GM18951 (cell line): ENCODE data around the gene ROR1.
"Not testable (repeated sequence)": the region's sequence is repeated elsewhere in the genome, so short reads cannot be mapped to it uniquely, and the experiment has no call there.

Source experiments
- POLR2A ChIP-seq: IDR thresholded peaks from 4 replicates; pipeline ENCODE4 v1.6.1; 2011; ENCODE audit warnings: mild to moderate bottlenecking; ENCODE audit not compliant: insufficient read length, insufficient read depth; ENCODE audit errors: extremely low read depth
- in situ Hi-C: fragments of 300-500 bp; cut with MboI; formaldehyde crosslinking; loops from one replicate; pipeline ENCODE4 v1.12.0; 2022; ENCODE audit warnings: low sequenced_read_pairs, mixed read lengths, inconsistent platforms; ENCODE audit not compliant: unreplicated experiment

ROR1 gene

DNA sequence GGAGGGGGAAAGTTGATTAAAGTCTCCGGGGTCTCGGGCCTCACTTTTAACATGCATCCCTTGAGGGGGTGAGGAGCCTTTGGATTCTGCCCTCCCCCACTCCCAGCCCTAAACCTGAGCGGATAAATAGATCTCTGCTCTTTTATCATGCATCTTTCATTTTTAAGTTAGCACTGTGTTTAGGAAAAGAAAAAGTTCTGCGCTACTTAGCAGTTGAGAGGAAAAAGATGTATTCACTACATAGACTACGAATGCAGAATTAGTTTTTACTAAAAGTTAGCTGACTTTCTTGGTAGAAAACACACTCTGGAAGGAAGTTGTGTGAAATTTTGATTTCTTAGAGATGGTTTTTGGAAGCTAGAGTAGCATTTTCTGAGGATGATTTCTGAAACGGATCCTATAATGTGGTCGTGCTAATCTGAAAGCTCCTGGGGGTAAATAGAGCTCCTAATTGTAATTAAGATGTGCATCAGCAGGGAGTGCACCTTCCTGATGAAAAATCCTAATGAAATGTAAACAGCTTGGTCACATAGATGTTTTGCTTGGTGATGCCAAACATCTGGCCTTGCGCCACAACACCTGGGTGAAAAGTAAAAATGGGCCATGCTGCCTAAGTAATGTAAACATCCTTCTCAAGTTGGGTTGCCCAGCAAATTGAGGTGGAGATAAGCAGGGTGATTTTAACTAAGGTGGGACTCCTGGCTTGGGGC, 1.8 kb downstream of the ROR1 start:
- in situ Hi-C loops = no loop called here
- no peak for TF ChIP-seq POLR2A

DNA sequence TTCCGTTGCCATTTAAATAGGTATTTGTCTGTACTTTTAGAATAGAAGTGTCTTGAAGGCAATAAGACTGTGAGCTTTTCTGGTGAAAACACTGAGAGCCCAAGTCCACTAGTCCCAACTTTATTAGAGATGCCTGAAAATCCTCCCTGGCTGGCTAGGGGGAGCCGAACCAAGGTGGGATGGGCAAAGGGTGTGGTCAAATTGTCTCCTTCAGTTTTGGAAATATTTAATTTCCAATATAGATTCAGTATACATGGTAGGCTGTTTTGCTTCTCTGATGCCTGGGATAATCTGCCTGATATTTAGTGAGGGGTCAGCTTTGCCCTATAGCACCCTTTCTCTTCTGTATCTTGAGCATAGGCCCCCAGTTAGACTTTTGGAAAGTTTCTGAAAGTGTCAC, 3.5 kb downstream of the ROR1 start:
- no peak for TF ChIP-seq POLR2A
- in situ Hi-C loops = no loop called here

DNA sequence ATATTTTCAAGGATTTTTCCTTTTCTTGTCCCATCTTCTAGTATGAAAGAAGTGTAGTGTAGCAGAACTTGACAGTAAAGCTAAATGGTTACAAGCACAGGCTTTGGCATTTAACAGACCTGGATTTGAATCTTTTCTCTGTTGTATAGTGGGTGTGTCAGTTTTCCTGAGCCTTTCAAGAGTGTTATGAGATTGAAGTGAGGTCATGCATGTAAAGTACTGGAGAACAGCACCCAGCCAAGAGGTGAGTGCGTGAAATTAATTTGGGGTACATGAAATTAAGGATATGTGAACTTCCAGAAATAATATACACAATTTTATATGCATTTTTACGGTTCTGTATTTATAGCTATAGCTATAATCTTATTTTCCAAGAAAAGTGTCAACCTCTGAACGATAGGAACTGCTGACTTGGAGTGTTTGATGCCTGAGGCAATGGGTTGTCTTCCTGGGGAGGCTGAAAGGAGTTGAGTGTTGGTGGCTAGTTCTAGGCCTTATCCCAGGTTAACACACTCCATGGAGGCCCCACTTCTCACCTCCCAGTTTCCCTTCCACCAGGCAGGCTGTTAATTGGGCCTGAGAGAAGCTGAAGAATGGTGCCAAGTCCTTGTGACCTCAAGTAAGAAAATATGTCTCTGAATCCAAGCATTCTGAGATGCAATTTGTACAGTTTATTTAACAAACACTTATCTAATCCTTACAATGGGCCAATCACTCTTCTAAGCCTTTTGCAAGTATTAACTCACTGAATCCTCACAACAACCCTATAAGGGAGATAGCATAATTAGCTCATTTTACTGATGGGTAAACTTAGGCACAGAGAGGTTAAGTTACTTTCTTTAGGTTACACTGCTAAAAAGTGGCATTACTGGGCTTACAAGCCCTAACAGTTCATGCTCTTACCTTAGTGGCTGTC, 4.4 kb downstream of the ROR1 start:
- TF ChIP-seq POLR2A = no peak
- in situ Hi-C loops = no loop called here

GRCh38 chr1:63779338-63780211, 5.8 kb downstream of the ROR1 start:
- in situ Hi-C loops = no loop called here
- no peak for TF ChIP-seq POLR2A

DNA sequence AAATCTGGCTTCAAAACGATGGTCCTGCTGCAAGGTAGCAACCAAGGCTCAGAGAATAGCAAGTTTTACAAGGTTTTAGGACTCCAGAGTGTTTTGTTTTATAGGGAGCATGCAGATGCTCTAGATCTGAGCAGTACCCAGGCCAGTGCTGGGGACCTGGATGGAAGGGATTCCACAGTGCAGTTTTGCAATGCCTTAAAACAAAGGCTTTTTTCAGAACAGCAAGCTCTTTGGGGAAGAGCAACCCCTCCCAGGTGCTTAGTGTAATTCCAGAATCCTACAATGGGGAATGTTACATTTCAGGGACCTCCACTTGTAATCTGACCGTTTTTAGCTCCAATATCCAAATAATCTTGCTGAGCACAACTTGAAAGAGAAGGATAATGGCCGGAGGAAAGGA, 6.7 kb downstream of the ROR1 start:
- in situ Hi-C loops = no loop called here

DNA sequence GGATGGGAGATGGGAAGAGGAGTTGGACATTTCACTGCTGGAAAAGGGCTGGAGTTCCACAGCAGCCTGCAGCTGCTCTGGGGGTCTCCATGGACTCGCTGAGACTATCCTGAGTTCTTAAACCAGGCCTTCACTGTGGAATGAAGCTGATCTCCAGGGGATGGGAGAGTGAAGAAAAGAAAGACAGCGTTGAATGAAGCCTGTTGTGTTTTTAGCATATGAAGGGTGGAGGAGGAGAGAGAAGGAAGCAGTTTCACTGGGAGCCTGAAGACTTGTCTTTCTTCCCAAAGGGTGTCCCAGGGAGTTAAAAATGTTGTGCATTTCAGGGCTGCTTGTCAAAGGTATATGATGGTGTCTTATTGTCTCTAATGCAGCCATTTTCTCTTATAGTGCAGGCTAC, 9.2 kb downstream of the ROR1 start:
- no peak for TF ChIP-seq POLR2A
- in situ Hi-C loops = no loop called here

More for the DNA sequence above, 6.7 kb downstream of the ROR1 start:
- TF ChIP-seq POLR2A = no peak

GRCh38 chr1:63784083-63784482, 10.3 kb downstream of the ROR1 start:
- no peak for TF ChIP-seq POLR2A
- in situ Hi-C loops = no loop called here

DNA sequence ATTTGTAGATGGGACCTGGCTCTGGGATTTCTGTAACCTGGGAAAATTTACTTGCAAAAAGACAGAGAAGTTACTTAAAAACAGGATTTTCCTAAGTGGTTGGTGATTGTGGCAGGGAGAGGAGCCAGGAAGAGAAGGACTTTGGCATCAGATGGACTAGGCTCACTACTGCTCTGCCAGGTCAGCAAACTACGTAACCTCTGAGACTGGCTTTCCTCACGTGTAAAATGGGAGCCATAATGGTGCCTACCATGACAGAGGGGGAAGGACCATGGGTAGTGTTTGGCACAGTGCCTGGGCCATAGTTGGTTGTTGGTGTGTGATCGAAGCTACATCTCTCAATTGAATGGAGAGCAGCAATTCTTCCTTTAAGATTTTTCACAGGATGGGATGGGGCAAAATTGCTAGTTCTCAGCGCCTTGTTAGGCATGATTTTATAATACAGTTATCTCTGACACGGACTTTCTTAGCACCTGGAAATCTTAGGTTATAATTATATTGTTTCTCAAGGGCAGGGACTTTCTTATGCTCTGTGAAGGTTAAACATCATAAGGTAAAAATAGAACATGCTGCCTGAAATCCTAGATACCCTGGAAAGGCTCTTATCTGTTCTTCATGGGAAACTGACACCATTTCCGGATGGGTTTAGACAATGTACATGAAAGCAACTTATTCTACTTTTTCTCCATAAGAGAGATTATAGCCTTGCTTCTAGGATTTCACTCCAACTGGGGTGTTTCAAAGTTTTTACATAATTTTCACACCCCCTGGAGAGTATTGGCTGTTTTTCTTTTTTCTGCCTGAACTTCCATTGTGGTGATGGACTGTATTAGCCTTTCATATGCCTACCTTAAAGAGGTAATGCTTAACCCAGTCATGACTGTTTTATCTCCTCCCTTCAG, 10.9 kb downstream of the ROR1 start:
- no peak for TF ChIP-seq POLR2A
- in situ Hi-C loops = no loop called here

- in situ Hi-C loops = not testable (repeated sequence)
Observed at GRCh38 chr1:63787270-63787669, 13.5 kb downstream of the ROR1 start.

GRCh38 chr1:63787875-63788274, 14.1 kb downstream of the ROR1 start:
- no peak for TF ChIP-seq POLR2A
- in situ Hi-C loops = no loop called here

GRCh38 chr1:63789856-63790605, 16.2 kb downstream of the ROR1 start:
- in situ Hi-C loops = no loop called here
- no peak for TF ChIP-seq POLR2A

DNA sequence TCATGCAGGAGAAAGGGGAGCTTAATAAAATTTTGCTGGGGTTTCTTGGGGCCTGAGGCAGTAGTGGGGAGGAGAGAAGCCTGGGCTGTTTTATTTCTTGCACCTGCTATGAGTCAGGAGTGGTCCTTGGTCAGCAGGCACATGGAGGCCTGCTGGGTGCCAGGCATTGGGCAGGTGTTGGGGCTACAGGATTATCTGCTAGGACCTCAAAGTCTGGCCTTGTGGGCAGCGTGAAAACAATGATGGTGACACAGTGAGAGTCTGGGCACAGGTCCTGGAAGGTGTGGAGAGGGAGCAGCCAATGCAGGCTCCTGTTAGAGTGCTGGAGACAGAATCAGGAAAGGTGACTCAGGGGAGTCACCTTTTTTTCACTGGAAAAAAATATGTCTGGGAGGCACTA, 17.2 kb downstream of the ROR1 start:
- in situ Hi-C loops = no loop called here
- TF ChIP-seq POLR2A = no peak
